CD4-positive, alpha-beta T cell (primary cell): Measurements from ENCODE around the gene MED12L. TPM values are rescaled to one million over a fixed set of nuclear protein-coding genes. Genes with fewer than 3 reads are reported as not detected.

Source experiments
- ATAC-seq: fragments of 200-7000 bp; cut with Tn5 transposase; one replicate; pipeline ENCODE4 v1.10.0; 2022; ENCODE audit warnings: mild to moderate bottlenecking; ENCODE audit not compliant: poor library complexity
- CTCF ChIA-PET: fragments of 350-600 bp; sonication (Branson Sonifier 250); formaldehyde crosslinking; loops from one replicate; lab custom pipeline; 2021; ENCODE audit warnings: antibody characterized with exemption, inconsistent platforms; lab: Charles Lee
- POLR2A ChIA-PET: fragments of 350-600 bp; sonication (Branson Sonifier 250); formaldehyde crosslinking; loops from one replicate; lab custom pipeline; 2021; ENCODE audit warnings: antibody characterized with exemption, inconsistent platforms; lab: Charles Lee
- DNase-seq, 14 experiments: peaks; one replicate each; pipeline ENCODE4 v3.0.0-alpha.2; 2013 to 2020; ENCODE audit warnings: mixed read lengths in 2 of 14
- H3K27ac ChIP-seq, 2 donors: one replicate each; pipeline versions ENCODE4 v1.5.1 to v1.7.0; 2013; ENCODE audit warnings: low read length in 2 of 2, low read depth in 1 of 2, mild to moderate bottlenecking in 1 of 2
- H3K27me3 ChIP-seq, 2 experiments: 1 replicate in 1 of 2; 2 replicates in 1 of 2; pipeline versions ENCODE4 v1.6.1 to v1.7.0; 2013; ENCODE audit warnings: low read length in 2 of 2, control low read depth in 1 of 2, mild to moderate bottlenecking in 1 of 2, moderate library complexity in 1 of 2; ENCODE audit not compliant: insufficient read depth in 2 of 2, control insufficient read depth in 1 of 2
- H3K36me3 ChIP-seq: one replicate; pipeline ENCODE4 v1.6.1; 2013; ENCODE audit warnings: low read length, control low read depth; ENCODE audit not compliant: insufficient read depth
- H3K4me1 ChIP-seq: one replicate; pipeline ENCODE4 v1.6.1; 2013; ENCODE audit warnings: low read length, control low read depth; ENCODE audit not compliant: insufficient read depth
- H3K4me3 ChIP-seq: one replicate; pipeline ENCODE4 v1.5.1; 2013; ENCODE audit warnings: mild to moderate bottlenecking, low read length, moderate library complexity
- H3K9me3 ChIP-seq, 2 experiments: 1 replicate in 1 of 2; 2 replicates in 1 of 2; pipeline versions ENCODE4 v1.6.1 to v1.7.0; 2013; ENCODE audit warnings: low read length in 2 of 2, mild to moderate bottlenecking in 2 of 2, control low read depth in 1 of 2, moderate library complexity in 1 of 2; ENCODE audit not compliant: control insufficient read depth in 1 of 2, insufficient read depth in 1 of 2
- H3K27ac Mint-ChIP-seq: one replicate; pipeline ENCODE4 v1.8.0; 2020; ENCODE audit warnings: mixed read lengths
- H3K27me3 Mint-ChIP-seq: one replicate; pipeline ENCODE4 v1.8.0; 2021; ENCODE audit warnings: mixed read lengths
- H3K36me3 Mint-ChIP-seq: one replicate; pipeline ENCODE4 v1.8.0; 2021; ENCODE audit warnings: low read depth, mixed read lengths
- H3K4me1 Mint-ChIP-seq: one replicate; pipeline ENCODE4 v1.8.0; 2021; ENCODE audit warnings: low read depth, mixed read lengths
- H3K4me3 Mint-ChIP-seq: one replicate; pipeline ENCODE4 v1.8.0; 2020; ENCODE audit warnings: mild to moderate bottlenecking, mixed read lengths
- H3K9me3 Mint-ChIP-seq: one replicate; pipeline ENCODE4 v1.8.0; 2020; ENCODE audit warnings: mixed read lengths
- intact Hi-C, 2 experiments: fragments of 100-400 bp; cut with DNase I in 1 of 2; cut with micrococcal nuclease in 1 of 2; formaldehyde crosslinking; loops; one replicate each; pipeline versions ENCODE4 v1.15.1 to v1.9.0; 2023 to 2025; cut with DNase I, micrococcal nuclease
- total RNA-seq, 174 experiments: library from RNA in 2 of 174; stranded (reverse) in 2 of 174; gene quantifications; one replicate each; pipeline ENCODE4 v1.2.3 and lab custom pipeline; 2021 to 2026
- TF ChIP-seq, protein P1 (sequence below): fragments of 200-600 bp; IDR thresholded peaks from one replicate; pipeline ENCODE4 v1.8.0; 2022; ENCODE audit warnings: antibody characterized with exemption, mild to moderate bottlenecking

The MED12L gene
- total RNA-seq, 2 experiments from 2014 or later = 0.39 to 0.49 TPM

DNA sequence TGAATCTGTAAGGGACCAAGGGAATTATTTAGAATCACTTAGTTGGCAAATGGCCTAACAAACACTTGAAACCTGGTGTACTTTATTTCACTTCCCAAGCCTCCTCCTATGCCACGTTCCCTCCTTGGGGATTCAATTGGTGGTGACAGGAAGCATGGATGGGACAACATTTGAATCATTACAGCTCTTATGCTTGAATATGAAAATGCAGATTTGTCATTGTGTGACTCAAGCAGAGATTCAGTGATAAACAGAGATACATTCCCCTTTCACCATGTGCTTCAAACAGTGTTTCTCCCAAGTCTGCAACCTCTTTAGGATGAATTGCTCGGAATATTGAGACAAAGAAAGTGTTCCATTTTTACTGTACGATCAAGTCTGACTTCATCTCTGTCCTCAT lies 32.7 kb upstream of the MED12L start:
- H3K36me3 ChIP-seq = no peaks in the 10 kb centered on the region
- no peak overlapping the region for H3K27ac ChIP-seq
- no peaks in the 10 kb centered on the region for H3K9me3 Mint-ChIP-seq
- DNase-seq = no peak
- H3K27ac Mint-ChIP-seq = no peak overlapping the region
- no peaks in the 10 kb centered on the region for H3K27me3 ChIP-seq
- peaks cover 21% of the 10 kb centered on the region for H3K27me3 Mint-ChIP-seq
- no peaks in the 10 kb centered on the region for H3K9me3 ChIP-seq
- H3K4me1 Mint-ChIP-seq = no peaks in the 10 kb centered on the region
- ATAC-seq = no peak
- no peaks in the 10 kb centered on the region for H3K4me1 ChIP-seq
- no peak overlapping the region for H3K4me3 Mint-ChIP-seq
- POLR2A ChIA-PET = no interaction called here
- no peak overlapping the region for H3K4me3 ChIP-seq
- no peaks in the 10 kb centered on the region for H3K36me3 Mint-ChIP-seq
- CTCF ChIA-PET = no interaction called here
- TF ChIP-seq, protein P1, sequence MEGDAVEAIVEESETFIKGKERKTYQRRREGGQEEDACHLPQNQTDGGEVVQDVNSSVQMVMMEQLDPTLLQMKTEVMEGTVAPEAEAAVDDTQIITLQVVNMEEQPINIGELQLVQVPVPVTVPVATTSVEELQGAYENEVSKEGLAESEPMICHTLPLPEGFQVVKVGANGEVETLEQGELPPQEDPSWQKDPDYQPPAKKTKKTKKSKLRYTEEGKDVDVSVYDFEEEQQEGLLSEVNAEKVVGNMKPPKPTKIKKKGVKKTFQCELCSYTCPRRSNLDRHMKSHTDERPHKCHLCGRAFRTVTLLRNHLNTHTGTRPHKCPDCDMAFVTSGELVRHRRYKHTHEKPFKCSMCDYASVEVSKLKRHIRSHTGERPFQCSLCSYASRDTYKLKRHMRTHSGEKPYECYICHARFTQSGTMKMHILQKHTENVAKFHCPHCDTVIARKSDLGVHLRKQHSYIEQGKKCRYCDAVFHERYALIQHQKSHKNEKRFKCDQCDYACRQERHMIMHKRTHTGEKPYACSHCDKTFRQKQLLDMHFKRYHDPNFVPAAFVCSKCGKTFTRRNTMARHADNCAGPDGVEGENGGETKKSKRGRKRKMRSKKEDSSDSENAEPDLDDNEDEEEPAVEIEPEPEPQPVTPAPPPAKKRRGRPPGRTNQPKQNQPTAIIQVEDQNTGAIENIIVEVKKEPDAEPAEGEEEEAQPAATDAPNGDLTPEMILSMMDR = no peak
- intact Hi-C loops = no loop called here

DNA sequence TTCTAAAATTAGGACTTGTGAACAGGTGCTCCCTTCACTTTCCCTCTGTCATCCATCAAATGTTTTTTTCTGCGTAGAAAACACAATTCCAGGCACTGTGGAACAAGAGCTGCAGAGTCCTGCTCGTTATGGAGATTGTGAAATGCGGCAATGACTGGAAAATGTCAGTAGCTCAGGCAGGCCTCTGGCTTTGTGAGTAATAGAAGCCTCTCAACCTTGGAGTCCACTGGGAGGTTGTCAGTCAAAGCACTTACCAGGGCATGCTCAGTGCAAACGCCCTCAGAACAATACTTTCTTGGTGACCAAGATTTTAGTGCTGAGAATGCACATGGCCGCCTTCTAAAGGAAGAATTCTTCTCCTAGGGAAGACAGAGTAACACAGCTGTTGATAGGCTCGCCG lies 26.7 kb upstream of the MED12L start:
- no peaks in the 10 kb centered on the region for H3K36me3 Mint-ChIP-seq
- H3K27me3 ChIP-seq = no peaks in the 10 kb centered on the region
- no peak for ATAC-seq
- H3K9me3 ChIP-seq = no peaks in the 10 kb centered on the region
- no peak overlapping the region for H3K27ac ChIP-seq
- H3K4me3 Mint-ChIP-seq = no peak overlapping the region
- H3K36me3 ChIP-seq = no peaks in the 10 kb centered on the region
- POLR2A ChIA-PET = no interaction called here
- H3K27ac Mint-ChIP-seq = no peak overlapping the region
- CTCF ChIA-PET = no interaction called here
- peaks cover 17% of the 10 kb centered on the region for H3K27me3 Mint-ChIP-seq
- intact Hi-C loops = no loop called here
- no peak for DNase-seq
- TF ChIP-seq, protein P1 = no peak
- H3K4me1 ChIP-seq = no peaks in the 10 kb centered on the region
- no peak overlapping the region for H3K4me3 ChIP-seq
- no peaks in the 10 kb centered on the region for H3K4me1 Mint-ChIP-seq
- H3K9me3 Mint-ChIP-seq = no peaks in the 10 kb centered on the region

- ChIA-PET CTCF (no interaction called here), POLR2A (no interaction called here)
- H3K36me3 Mint-ChIP-seq = no peaks in the 10 kb centered on the region
- peaks cover 9% of the 10 kb centered on the region for H3K27me3 Mint-ChIP-seq
- Histone ChIP-seq H3K27me3 (no peaks in the 10 kb centered on the region), H3K36me3 (no peaks in the 10 kb centered on the region), H3K27ac (no peak overlapping the region), H3K4me1 (no peaks in the 10 kb centered on the region), H3K9me3 (no peaks in the 10 kb centered on the region), H3K4me3 (no peak overlapping the region)
- intact Hi-C loops = no loop called here
- H3K4me1 Mint-ChIP-seq = no peaks in the 10 kb centered on the region
- no peak for ATAC-seq
- no peak for DNase-seq
- H3K4me3 Mint-ChIP-seq = no peak overlapping the region
- H3K9me3 Mint-ChIP-seq = no peaks in the 10 kb centered on the region
- TF ChIP-seq, protein P1 = no peak
- H3K27ac Mint-ChIP-seq = no peak overlapping the region
Observed at GRCh38 chr3:151062611-151063010, 22.9 kb upstream of the MED12L start.
